HepG2 (cell line): Measurements from ENCODE around the gene FANK1. TPM values are rescaled to one million over a fixed set of nuclear protein-coding genes. Genes with fewer than 3 reads are reported as not detected.

ENCODE experiments used
- ATAC-seq: fragments of 200-7000 bp; cut with Tn5 transposase; 3 replicates; pipeline ENCODE4 v1.9.1; 2020; ENCODE audit warnings: mild to moderate bottlenecking, moderate library complexity
- BruUV-seq: library from RNA; stranded (reverse); fragments of 400-500 nt; replicated peaks from 2 replicates; lab custom pipeline; 2021; lab: Mats Ljungman, UMichigan
- CTCF ChIA-PET: fragments of 300-600 bp; formaldehyde crosslinking; extraction: SDS; loops from one replicate; lab custom pipeline; 2021; ENCODE audit warnings: low total read pairs, inconsistent platforms, low intra/inter-chr PET ratio; lab: Yijun Ruan, JAX
- POLR2A ChIA-PET: fragments of 350-600 bp; sonication (Branson Sonifier 250); formaldehyde crosslinking; loops from one replicate; lab custom pipeline; 2020; ENCODE audit warnings: antibody characterized with exemption, inconsistent platforms; lab: Yijun Ruan, JAX
- DNase-seq: peaks from one replicate; pipeline ENCODE4 v3.0.0-alpha.2; 2015; ENCODE audit warnings: low spot score
- FAIRE-seq: peaks from 3 replicates; lab custom pipeline; 2011; peaks lifted over from hg19 to GRCh38; lab: Jason Lieb, UNC
- H2AFZ ChIP-seq: one replicate; pipeline ENCODE4 v1.6.1; 2011; ENCODE audit warnings: low read length, inconsistent platforms
- H3K27ac ChIP-seq: fragments of 300-600 bp; 3 replicates; pipeline ENCODE4 v1.8.0; 2011; ENCODE audit warnings: mixed run types, mild to moderate bottlenecking, mixed read lengths, low read length, inconsistent platforms; ENCODE audit not compliant: insufficient read depth; ENCODE audit errors: extremely low read length
- H3K27me3 ChIP-seq, 2 experiments: fragments of 200-600 bp in 1 of 2; 2 replicates in 1 of 2; 3 replicates in 1 of 2; pipeline versions ENCODE4 v1.6.0 to v1.8.0; 2011; ENCODE audit warnings: low read length in 2 of 2, mild to moderate bottlenecking in 2 of 2, moderate library complexity in 2 of 2, inconsistent platforms in 1 of 2; ENCODE audit not compliant: insufficient read depth in 2 of 2, control insufficient read depth in 1 of 2
- H3K36me3 ChIP-seq, 2 experiments: fragments of 200-600 bp in 1 of 2; replicated peaks in 1 of 2; 2 replicates in 1 of 2; 3 replicates in 1 of 2; pipeline versions ENCODE4 v1.5.1 to v1.8.0; 2011; ENCODE audit warnings: low read length in 2 of 2, inconsistent platforms in 1 of 2; ENCODE audit not compliant: insufficient read depth in 2 of 2, control insufficient read depth in 1 of 2
- H3K4me1 ChIP-seq: 2 replicates; pipeline ENCODE4 v1.5.1; 2012; ENCODE audit warnings: low read length, inconsistent platforms; ENCODE audit not compliant: insufficient read depth
- H3K4me2 ChIP-seq: 2 replicates; pipeline ENCODE4 v1.6.0; 2011; ENCODE audit warnings: low read depth, low read length, inconsistent platforms
- H3K4me3 ChIP-seq, 3 experiments: fragments of 200-600 bp in 1 of 3; sonication (generic), shearing (Covaris generic) in 1 of 3; replicated peaks in 1 of 3; 2 replicates each; pipeline ENCODE4 v1.5.1; 2011 to 2016; ENCODE audit warnings: low read length in 3 of 3, inconsistent platforms in 2 of 3, low read depth in 2 of 3, mild to moderate bottlenecking in 2 of 3, control low read depth in 1 of 3, mixed read lengths in 1 of 3; ENCODE audit not compliant: insufficient read depth in 1 of 3
- H3K79me2 ChIP-seq: one replicate; pipeline ENCODE4 v1.6.1; 2011; ENCODE audit warnings: low read length, inconsistent platforms; ENCODE audit not compliant: insufficient read depth
- H3K9ac ChIP-seq: 2 replicates; pipeline ENCODE4 v1.6.0; 2011; ENCODE audit warnings: mild to moderate bottlenecking, low read depth, low read length, inconsistent platforms; ENCODE audit not compliant: insufficient read depth
- H3K9me3 ChIP-seq: 2 replicates; pipeline ENCODE4 v1.5.1; 2012; ENCODE audit warnings: mild to moderate bottlenecking, low read length
- H4K20me1 ChIP-seq: 2 replicates; pipeline ENCODE4 v1.6.0; 2011; ENCODE audit warnings: inconsistent platforms, mild to moderate bottlenecking, low read length, moderate library complexity; ENCODE audit not compliant: insufficient read depth
- ETV5 ChIP-seq: IDR thresholded peaks from 2 replicates; pipeline ENCODE4 v1.6.1; 2018; ENCODE audit warnings: missing biosample characterization, missing genetic modification reagents, inconsistent platforms, borderline replicate concordance
- GLI4 ChIP-seq: sonication (generic); formaldehyde crosslinking; IDR thresholded peaks from 2 replicates; pipeline ENCODE4 v1.5.1; 2020; ENCODE audit warnings: missing genetic modification reagents, mild to moderate bottlenecking, moderate library complexity, borderline replicate concordance
- HMG20A ChIP-seq: IDR thresholded peaks from 2 replicates; pipeline ENCODE4 v1.6.1; 2016; ENCODE audit warnings: borderline replicate concordance
- IRF9 ChIP-seq: sonication (generic); formaldehyde crosslinking; IDR thresholded peaks from 2 replicates; pipeline ENCODE4 v1.8.0; 2022; ENCODE audit warnings: missing genetic modification reagents, mild to moderate bottlenecking, borderline replicate concordance
- MBNL3 ChIP-seq: fragments of 250-450 bp; sonication (Bioruptor Pico); conservative IDR thresholded peaks from 2 replicates; pipeline ENCODE4 v1.8.0; 2022; ENCODE audit warnings: mild to moderate bottlenecking, inconsistent platforms
- MLLT10 ChIP-seq: sonication (generic); formaldehyde crosslinking; IDR thresholded peaks from 2 replicates; pipeline ENCODE4 v1.4.0; 2020; ENCODE audit warnings: missing genetic modification reagents
- MTF1 ChIP-seq: sonication (generic); formaldehyde crosslinking; IDR thresholded peaks from 2 replicates; pipeline ENCODE4 v1.5.0; 2020; ENCODE audit warnings: missing genetic modification reagents
- PCBP2 ChIP-seq: fragments of 200-400 bp; formaldehyde crosslinking; optimal IDR thresholded peaks from 2 replicates; pipeline ENCODE3; 2018; ENCODE audit warnings: low read length, low read depth; ENCODE audit not compliant: poor library complexity, severe bottlenecking
- PHF21A ChIP-seq: sonication (generic); formaldehyde crosslinking; IDR thresholded peaks from 2 replicates; pipeline ENCODE4 v1.5.0; 2020; ENCODE audit warnings: mild to moderate bottlenecking, missing genetic modification reagents
- PTBP1 ChIP-seq: fragments of 200-400 bp; formaldehyde crosslinking; IDR thresholded peaks from 2 replicates; pipeline ENCODE4 v1.6.1; 2018; ENCODE audit warnings: low read length, low read depth; ENCODE audit not compliant: poor library complexity, severe bottlenecking
- ZBTB33 ChIP-seq: sonication (generic); formaldehyde crosslinking; IDR thresholded peaks from 2 replicates; pipeline ENCODE4 v1.4.0; 2020; ENCODE audit warnings: missing genetic modification reagents
- ZHX1 ChIP-seq: sonication (generic); formaldehyde crosslinking; IDR thresholded peaks from 2 replicates; pipeline ENCODE4 v1.8.1; 2022; ENCODE audit warnings: low read depth, mild to moderate bottlenecking, missing genetic modification reagents
- ZNF878 ChIP-seq: sonication (generic); formaldehyde crosslinking; IDR thresholded peaks from 2 replicates; pipeline ENCODE4 v1.8.1; 2023; ENCODE audit warnings: mild to moderate bottlenecking, missing genetic modification reagents, moderate library complexity
- ZZZ3 ChIP-seq: sonication (generic); formaldehyde crosslinking; IDR thresholded peaks from 2 replicates; pipeline ENCODE4 v1.4.0; 2020; ENCODE audit warnings: missing genetic modification reagents, mild to moderate bottlenecking, borderline replicate concordance
- WGBS: methylation state at CpG from one replicate; pipeline ENCODE4 v1.1.6; 2017; ENCODE audit warnings: low lambda C conversion rate; 5-methylcytosine and 5-hydroxymethylcytosine counted together
- in situ Hi-C: cut with HindIII; loops from 2 replicates; pipeline ENCODE4 v1.10.0; 2017; ENCODE audit warnings: low pct_unique_long_range_greater_than_20kb; ENCODE audit not compliant: extremely low pct_ligation_motif_present
- intact Hi-C: fragments of 100-400 bp; cut with micrococcal nuclease; formaldehyde crosslinking; loops from one replicate; pipeline ENCODE4 v1.10.0; 2022; ENCODE audit not compliant: unreplicated experiment
- polyA plus RNA-seq, 8 experiments: library from polyadenylated mRNA; depleted of rRNA in 3 of 8; stranded (reverse) in 7 of 8; unstranded in 1 of 8; fragments of >200 nt; fragmentation: Illumina TruSeq in 4 of 8; extraction: Trizol in 4 of 8; gene quantifications; 2 replicates each; pipeline versions ENCODE4 v1.2.1 to v1.2.3, GENCODE V29; 2011 to 2016; ENCODE audit warnings: low read depth in 4 of 8, missing spikeins in 1 of 8, mixed read lengths in 1 of 8; ENCODE audit not compliant: insufficient read depth in 1 of 8
- total RNA-seq, 5 experiments: library from RNA; depleted of rRNA; stranded (reverse); fragments of >200 nt; fragmentation: Illumina TruSeq; extraction: Trizol; gene quantifications; 2 replicates each; pipeline ENCODE4 v1.2.3, GENCODE V29; 2016; ENCODE audit warnings: low read depth in 1 of 5

The FANK1 gene
- total and polyA plus RNA-seq, 2 of the 13 experiments (the other 11 are each of a cell fraction or from before 2014, with no cell fraction given) = 0.22 TPM; not detected in 1

GRCh38 chr10:125984346-125984745, 88.0 kb downstream of the FANK1 start:
- DNase-seq = no peak
- Histone ChIP-seq H3K9me3 (no peaks in the 10 kb centered on the region), H3K27me3 (peaks cover 1 to 18% of the 10 kb centered on the region in 2 experiments; a peak in 4 of 5 replicates), H3K36me3 (no peaks in the 10 kb centered on the region), H4K20me1 (no peaks in the 10 kb centered on the region), H3K4me1 (no peaks in the 10 kb centered on the region), H3K27ac (no peak overlapping the region)
- CTCF ChIA-PET = no interaction called here
- 0% methylated on average over 4 of the region's 4 CpGs for WGBS
- TF ChIP-seq ZHX1 (CRISPR knock-in tag) (no peak), IRF9 (CRISPR knock-in tag) (no peak), ZNF878 (no peak), MTF1 (no peak), PCBP2 (no peak), ZZZ3 (CRISPR knock-in tag) (no peak), ETV5 (CRISPR knock-in tag) (no peak), GLI4 (CRISPR knock-in tag) (no peak), MBNL3 (CRISPR knock-in tag) (no peak), ZBTB33 (no peak), MLLT10 (CRISPR knock-in tag) (no peak), HMG20A (CRISPR knock-in tag) (no peak), PHF21A (CRISPR knock-in tag) (no peak), PTBP1 (no peak)
- TF ChIP-seq, all 625 proteins: peak for 0
- Histone ChIP-seq H3K4me3 (no peak overlapping the region), H3K9ac (no peak overlapping the region), H3K4me2 (no peak overlapping the region), H2AFZ (no peak overlapping the region), H3K79me2 (no peaks in the 10 kb centered on the region)
- ATAC-seq = no peak
- no TSS peak for BruUV-seq
- intact Hi-C loops = loop anchor here (5.0 kb wide), 2 partner anchors 117 to 763 kb away; no protein-coding TSS in a partner anchor
- no peak for FAIRE-seq
- POLR2A ChIA-PET = no interaction called here
- in situ Hi-C loops = loop anchor here (10.0 to 25.0 kb wide), 2 partner anchors 403 to 760 kb away; partner anchors contain the start of gene ADAM12
